Right lobe of liver (tissue), 4 donors: Measurements from ENCODE around the gene RUNX2.

Experiments used
- CTCF ChIP-seq, 4 donors: fragments of 200-600 bp in 3 of 4; fragments of 450-650 bp in 1 of 4; IDR thresholded peaks; one replicate each; pipeline versions ENCODE4 v1.5.1 to v1.8.0; 2016 to 2022; ENCODE audit warnings: antibody characterized with exemption in 4 of 4, mild to moderate bottlenecking in 2 of 4
- POLR2A ChIP-seq: fragments of 450-650 bp; IDR thresholded peaks from one replicate; pipeline ENCODE4 v1.6.1; 2017; ENCODE audit warnings: antibody characterized with exemption, mild to moderate bottlenecking
- donor health status: DM: no; HTN: no; CAD: no.
- donor health status: DM: no; HTN: no; CAD: no.
- donor health status: DM: no; HTN: yes; CAD: no.

GRCh38 chr6:45617441-45617840, 289.3 kb downstream of the RUNX2 start:
- TF ChIP-seq CTCF (IDR thresholded peaks at IDR 0.05), result no peak
- TF ChIP-seq POLR2A, result no peak
